Measurements from ENCODE around the gene PRKCH. TPM values are rescaled to one million over a fixed set of nuclear protein-coding genes. Genes with fewer than 3 reads are reported as not detected.
"Not testable (repeated sequence)": the region's sequence is repeated elsewhere in the genome, so short reads cannot be mapped to it uniquely, and the experiment has no call there.

PRKCH gene
- total and polyA plus RNA-seq, 2 experiments from 2014 or later = 2.4 to 3.5 TPM

DNA sequence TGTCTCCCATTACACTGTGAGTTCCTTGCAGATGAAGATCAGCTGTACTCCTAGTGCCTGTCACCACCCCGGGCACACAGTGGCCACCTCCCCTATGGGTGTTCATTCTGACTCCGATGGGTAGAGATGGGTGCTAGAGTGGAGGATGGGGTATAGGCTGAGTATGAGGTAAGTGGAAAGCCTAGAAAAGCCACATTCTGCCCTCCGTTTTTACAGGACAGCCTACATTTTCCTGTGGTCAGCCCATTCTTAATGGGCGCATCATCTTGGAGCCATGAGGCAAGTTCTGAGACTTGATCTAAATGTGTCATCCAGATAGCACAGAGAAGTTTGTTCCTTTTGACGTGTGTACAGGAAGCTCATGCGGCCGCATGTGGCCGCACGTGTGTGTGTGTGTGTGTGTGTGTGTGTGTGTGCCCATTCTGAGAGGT is 207.2 kb downstream of the PRKCH start:
- Histone ChIP-seq H3K27ac (peak overlapping the region; percentile 65), H3K4me2 (ENCODE audit: unreplicated experiment) (peak overlapping the region; percentile 38), H3K4me3 (no peak overlapping the region), H3K27me3 (replicated peaks; ENCODE audit: insufficient read depth) (no peaks in the 10 kb centered on the region), H3K9me3 (ENCODE audit: low read depth) (no peaks in the 10 kb centered on the region), H3K9ac (peak overlapping the region; percentile 34; the same call in 1 of the 2 replicates), H4K20me1 (ENCODE audit: insufficient read depth) (no peaks in the 10 kb centered on the region), H3K36me3 (ENCODE audit: low read depth) (no peaks in the 10 kb centered on the region), H3F3A (ENCODE audit: insufficient read depth) (peaks cover 58% of the 10 kb centered on the region), H3K9me2 (ENCODE audit: insufficient read depth) (no peaks in the 10 kb centered on the region), H3K79me2 (ENCODE audit: insufficient read depth) (peaks cover 8% of the 10 kb centered on the region; the same call in 1 of the 2 replicates), H3K4me1 (ENCODE audit: insufficient read depth) (peaks cover 76% of the 10 kb centered on the region), H2AFZ (no peak overlapping the region)
- TF ChIP-seq EZH2 (IDR thresholded peaks at IDR 0.05; ENCODE audit: insufficient read depth, poor library complexity, severe bottlenecking) (no peak), EZH2phosphoT487 (IDR thresholded peaks at IDR 0.05; ENCODE audit: insufficient read depth, low read depth) (no peak)
- in situ Hi-C loops (cut with MboI) = no loop called here
- WGBS, 2 experiments (ENCODE audit: low coverage in 1 of 2, low lambda C conversion rate in 2 of 2, missing lambda C conversion rate in 2 of 2) = 34 to 38% methylated on average over 9 of the region's 9 CpGs
- peak; percentile 93 for DNase-seq

DNA sequence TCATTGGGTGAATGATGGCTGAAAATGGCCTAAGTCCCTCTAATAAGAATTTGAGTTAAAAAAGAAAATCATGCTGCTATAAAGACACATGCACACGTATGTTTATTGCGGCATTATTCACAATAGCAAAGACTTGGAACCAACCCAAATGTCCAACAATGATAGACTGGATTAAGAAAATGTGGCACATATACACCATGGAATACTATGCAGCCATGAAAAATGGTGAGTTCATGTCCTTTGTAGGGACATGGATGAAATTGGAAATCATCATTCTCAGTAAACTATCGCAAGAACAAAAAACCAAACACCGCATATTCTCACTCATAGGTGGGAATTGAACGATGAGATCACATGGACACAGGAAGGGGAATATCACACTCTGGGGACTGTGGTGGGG is 208.0 kb downstream of the PRKCH start:
- H3K9me3 ChIP-seq (ENCODE audit: low read depth); H4K20me1 ChIP-seq (ENCODE audit: insufficient read depth); H3K36me3 ChIP-seq (ENCODE audit: low read depth); H3K9me2 ChIP-seq (ENCODE audit: insufficient read depth); in situ Hi-C loops (cut with MboI); DNase-seq; H3K4me3 ChIP-seq; H2AFZ ChIP-seq; H3K79me2 ChIP-seq (ENCODE audit: insufficient read depth); H3K27me3 ChIP-seq (replicated peaks; ENCODE audit: insufficient read depth); H3K4me2 ChIP-seq (ENCODE audit: unreplicated experiment): not testable (repeated sequence)
- 89 to 98% methylated on average over 2 to 4 of the region's 5 CpGs for WGBS, 2 experiments (ENCODE audit: low coverage in 1 of 2, low lambda C conversion rate in 2 of 2, missing lambda C conversion rate in 2 of 2)
- Histone ChIP-seq H3K4me1 (ENCODE audit: insufficient read depth) (peaks cover 76% of the 10 kb centered on the region), H3K27ac (peak overlapping the region; percentile 65; the same call in 1 of the 2 replicates), H3K9ac (peak overlapping the region; percentile 34; the same call in 1 of the 2 replicates), H3F3A (ENCODE audit: insufficient read depth) (peaks cover 56% of the 10 kb centered on the region)

DNA sequence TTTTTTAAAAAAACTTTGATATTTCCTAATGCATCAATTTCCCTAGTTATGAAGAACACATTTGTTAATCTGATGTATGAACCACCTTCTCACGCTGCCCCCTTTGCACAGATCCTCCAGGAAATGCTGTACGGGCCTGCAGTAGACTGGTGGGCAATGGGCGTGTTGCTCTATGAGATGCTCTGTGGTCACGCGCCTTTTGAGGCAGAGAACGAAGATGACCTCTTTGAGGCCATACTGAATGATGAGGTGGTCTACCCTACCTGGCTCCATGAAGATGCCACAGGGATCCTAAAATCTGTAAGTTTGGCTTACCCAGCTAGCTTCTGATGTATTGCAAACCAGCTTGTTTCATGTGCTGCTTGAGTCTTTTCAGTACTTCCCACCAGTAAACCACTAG is 208.9 kb downstream of the PRKCH start:
- in situ Hi-C loops (cut with MboI) = no loop called here
- Histone ChIP-seq H3K27ac (no peak overlapping the region), H3K9me2 (ENCODE audit: insufficient read depth) (no peaks in the 10 kb centered on the region), H3K9me3 (ENCODE audit: low read depth) (no peaks in the 10 kb centered on the region), H3K9ac (no peak overlapping the region), H3K36me3 (ENCODE audit: low read depth) (no peaks in the 10 kb centered on the region), H4K20me1 (ENCODE audit: insufficient read depth) (no peaks in the 10 kb centered on the region), H3K79me2 (ENCODE audit: insufficient read depth) (peaks cover 11% of the 10 kb centered on the region; the same call in 1 of the 2 replicates), H3K4me1 (ENCODE audit: insufficient read depth) (peaks cover 76% of the 10 kb centered on the region), H3K4me3 (no peak overlapping the region), H3F3A (ENCODE audit: insufficient read depth) (peaks cover 53% of the 10 kb centered on the region), H3K4me2 (ENCODE audit: unreplicated experiment) (no peak overlapping the region), H2AFZ (no peak overlapping the region), H3K27me3 (replicated peaks; ENCODE audit: insufficient read depth) (no peaks in the 10 kb centered on the region)
- DNase-seq = no peak
- TF ChIP-seq EZH2 (IDR thresholded peaks at IDR 0.05; ENCODE audit: insufficient read depth, poor library complexity, severe bottlenecking) (no peak), EZH2phosphoT487 (IDR thresholded peaks at IDR 0.05; ENCODE audit: insufficient read depth, low read depth) (no peak)
- 91% methylated on average over 6 of the region's 6 CpGs for WGBS, 2 experiments (ENCODE audit: low coverage in 1 of 2, low lambda C conversion rate in 2 of 2, missing lambda C conversion rate in 2 of 2)

DNA sequence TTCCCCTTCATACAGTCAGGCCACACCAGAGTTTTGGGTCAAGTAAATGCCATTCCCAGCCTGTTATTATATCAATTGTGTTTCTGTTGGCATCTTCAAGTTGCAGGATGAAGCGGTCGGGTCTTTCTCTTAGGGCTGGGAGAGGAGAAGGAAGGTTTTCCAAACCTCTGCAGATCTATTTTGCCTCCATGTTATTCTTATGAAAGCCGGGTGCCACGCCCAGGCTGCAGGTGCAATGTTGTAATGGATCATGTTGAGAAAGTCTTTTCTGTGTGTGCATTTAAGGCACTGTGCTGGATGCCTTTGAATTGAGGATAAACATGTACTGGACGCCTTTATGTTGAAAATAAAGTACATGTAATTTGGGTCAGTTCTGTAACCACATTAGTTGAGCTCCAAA is 209.5 kb downstream of the PRKCH start:
- Histone ChIP-seq H3F3A (ENCODE audit: insufficient read depth) (peaks cover 52% of the 10 kb centered on the region), H3K36me3 (ENCODE audit: low read depth) (no peaks in the 10 kb centered on the region), H3K9ac (no peak overlapping the region), H4K20me1 (ENCODE audit: insufficient read depth) (no peaks in the 10 kb centered on the region), H3K27me3 (replicated peaks; ENCODE audit: insufficient read depth) (no peaks in the 10 kb centered on the region), H3K27ac (peak overlapping the region; percentile 44; the same call in 1 of the 2 replicates), H2AFZ (no peak overlapping the region), H3K9me2 (ENCODE audit: insufficient read depth) (no peaks in the 10 kb centered on the region), H3K4me1 (ENCODE audit: insufficient read depth) (peaks cover 76% of the 10 kb centered on the region), H3K9me3 (ENCODE audit: low read depth) (no peaks in the 10 kb centered on the region), H3K4me3 (no peak overlapping the region), H3K79me2 (ENCODE audit: insufficient read depth) (peaks cover 15% of the 10 kb centered on the region; the same call in 1 of the 2 replicates), H3K4me2 (ENCODE audit: unreplicated experiment) (no peak overlapping the region)
- no peak for DNase-seq
- WGBS, 2 experiments (ENCODE audit: low coverage in 1 of 2, low lambda C conversion rate in 2 of 2, missing lambda C conversion rate in 2 of 2) = 96 to 98% methylated on average over 5 of the region's 5 CpGs
- in situ Hi-C loops (cut with MboI) = no loop called here
- TF ChIP-seq EZH2 (IDR thresholded peaks at IDR 0.05; ENCODE audit: insufficient read depth, poor library complexity, severe bottlenecking) = no peak
- no peak for TF ChIP-seq EZH2phosphoT487 (IDR thresholded peaks at IDR 0.05; ENCODE audit: insufficient read depth, low read depth)

Measured in GM23248 (cell line).